HEK293T (cell line): ENCODE measurements around the gene CADM2.

Source experiments
- ARNT ChIP-seq: fragments of 450-650 bp; IDR thresholded peaks from 2 replicates; pipeline ENCODE4 v1.6.1; 2017; ENCODE audit warnings: mild to moderate bottlenecking
- ELF4 ChIP-seq: fragments of 450-650 bp; IDR thresholded peaks from 2 replicates; pipeline ENCODE4 v1.6.1; 2017; ENCODE audit warnings: antibody characterized with exemption
- FOXA1 ChIP-seq: fragments of 450-650 bp; IDR thresholded peaks from 2 replicates; pipeline ENCODE4 v1.6.1; 2016; ENCODE audit warnings: mild to moderate bottlenecking
- FOXM1 ChIP-seq: fragments of 450-650 bp; IDR thresholded peaks from 2 replicates; pipeline ENCODE4 v1.6.1; 2017; ENCODE audit warnings: mild to moderate bottlenecking, borderline replicate concordance
- SP1 ChIP-seq: fragments of 450-650 bp; IDR thresholded peaks from 2 replicates; pipeline ENCODE4 v1.6.1; 2017
- SUZ12 ChIP-seq: fragments of 450-650 bp; IDR thresholded peaks from 2 replicates; pipeline ENCODE4 v1.6.1; 2016; ENCODE audit warnings: mild to moderate bottlenecking
- TARDBP ChIP-seq: fragments of 450-650 bp; IDR thresholded peaks from 2 replicates; pipeline ENCODE4 v1.6.1; 2016
- TF ChIP-seq, protein P1 (sequence below): fragments of 450-650 bp; IDR thresholded peaks from 2 replicates; pipeline ENCODE4 v1.6.1; 2016

GRCh38 chr3:85498177-85498576 is 539.4 kb downstream of the CADM2 start:
- TF ChIP-seq SUZ12 (no peak), SP1 (no peak), ELF4 (no peak), ARNT (no peak), FOXM1 (no peak), FOXA1 (no peak), TARDBP (no peak)
- TF ChIP-seq, protein P1, sequence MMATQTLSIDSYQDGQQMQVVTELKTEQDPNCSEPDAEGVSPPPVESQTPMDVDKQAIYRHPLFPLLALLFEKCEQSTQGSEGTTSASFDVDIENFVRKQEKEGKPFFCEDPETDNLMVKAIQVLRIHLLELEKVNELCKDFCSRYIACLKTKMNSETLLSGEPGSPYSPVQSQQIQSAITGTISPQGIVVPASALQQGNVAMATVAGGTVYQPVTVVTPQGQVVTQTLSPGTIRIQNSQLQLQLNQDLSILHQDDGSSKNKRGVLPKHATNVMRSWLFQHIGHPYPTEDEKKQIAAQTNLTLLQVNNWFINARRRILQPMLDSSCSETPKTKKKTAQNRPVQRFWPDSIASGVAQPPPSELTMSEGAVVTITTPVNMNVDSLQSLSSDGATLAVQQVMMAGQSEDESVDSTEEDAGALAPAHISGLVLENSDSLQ: no peak
